ENCODE results near the gene ABCD1.
"Not testable (repeated sequence)": the region's sequence is repeated elsewhere in the genome, so short reads cannot be mapped to it uniquely, and the experiment has no call there.

ABCD1 gene

GRCh38 chrX:153706799-153707198, 17.9 kb upstream of the ABCD1 start:
- DNase-seq (ENCODE audit: low read depth) = no peak
- H3K4me3 ChIP-seq (ENCODE audit: low read depth, low read length) = no peak overlapping the region

DNA sequence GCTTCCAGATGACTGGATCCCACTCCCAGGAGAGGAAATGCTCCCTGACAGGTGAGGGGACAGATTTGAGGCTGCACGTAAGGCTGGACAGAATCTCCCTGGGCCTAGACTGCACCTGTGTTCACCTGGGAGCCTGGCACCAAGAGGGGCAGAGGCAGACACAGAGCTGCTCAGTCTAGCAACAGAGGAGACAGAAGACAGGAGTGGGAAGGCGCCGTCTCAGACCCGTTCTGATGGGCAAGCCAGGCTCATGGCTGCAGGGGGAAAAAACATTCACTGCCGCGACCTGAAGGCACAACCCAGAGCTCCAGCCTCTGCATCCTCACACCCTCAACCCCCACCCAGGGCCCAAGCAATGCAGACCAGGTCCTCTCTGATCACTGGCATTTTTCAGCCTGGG, 17.2 kb upstream of the ABCD1 start:
- DNase-seq (ENCODE audit: low read depth) = no peak
- H3K4me3 ChIP-seq (ENCODE audit: low read depth, low read length) = no peak overlapping the region

DNA sequence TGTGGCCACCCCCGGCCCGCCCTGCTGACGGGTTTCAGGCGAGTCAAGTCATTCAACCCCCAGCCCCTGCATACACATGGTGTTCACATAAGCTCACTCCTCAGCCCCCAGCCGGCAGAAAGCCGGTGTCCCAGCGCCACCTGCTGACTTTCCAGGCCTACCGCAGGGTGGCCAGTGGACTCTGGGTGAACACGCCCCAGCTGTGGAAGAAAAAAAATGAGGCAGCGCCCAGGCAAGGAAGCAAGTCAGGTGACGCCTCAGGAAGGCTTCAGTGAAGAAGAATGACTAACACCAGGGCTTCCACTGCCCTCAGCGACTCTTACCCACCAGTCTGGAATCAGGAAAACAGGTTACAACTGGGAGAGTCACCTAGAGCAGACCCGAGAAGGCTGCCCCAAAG, 16.2 kb upstream of the ABCD1 start:
- peak; percentile 43 for DNase-seq (ENCODE audit: low read depth)
- H3K4me3 ChIP-seq (ENCODE audit: low read depth, low read length) = no peak overlapping the region

DNA sequence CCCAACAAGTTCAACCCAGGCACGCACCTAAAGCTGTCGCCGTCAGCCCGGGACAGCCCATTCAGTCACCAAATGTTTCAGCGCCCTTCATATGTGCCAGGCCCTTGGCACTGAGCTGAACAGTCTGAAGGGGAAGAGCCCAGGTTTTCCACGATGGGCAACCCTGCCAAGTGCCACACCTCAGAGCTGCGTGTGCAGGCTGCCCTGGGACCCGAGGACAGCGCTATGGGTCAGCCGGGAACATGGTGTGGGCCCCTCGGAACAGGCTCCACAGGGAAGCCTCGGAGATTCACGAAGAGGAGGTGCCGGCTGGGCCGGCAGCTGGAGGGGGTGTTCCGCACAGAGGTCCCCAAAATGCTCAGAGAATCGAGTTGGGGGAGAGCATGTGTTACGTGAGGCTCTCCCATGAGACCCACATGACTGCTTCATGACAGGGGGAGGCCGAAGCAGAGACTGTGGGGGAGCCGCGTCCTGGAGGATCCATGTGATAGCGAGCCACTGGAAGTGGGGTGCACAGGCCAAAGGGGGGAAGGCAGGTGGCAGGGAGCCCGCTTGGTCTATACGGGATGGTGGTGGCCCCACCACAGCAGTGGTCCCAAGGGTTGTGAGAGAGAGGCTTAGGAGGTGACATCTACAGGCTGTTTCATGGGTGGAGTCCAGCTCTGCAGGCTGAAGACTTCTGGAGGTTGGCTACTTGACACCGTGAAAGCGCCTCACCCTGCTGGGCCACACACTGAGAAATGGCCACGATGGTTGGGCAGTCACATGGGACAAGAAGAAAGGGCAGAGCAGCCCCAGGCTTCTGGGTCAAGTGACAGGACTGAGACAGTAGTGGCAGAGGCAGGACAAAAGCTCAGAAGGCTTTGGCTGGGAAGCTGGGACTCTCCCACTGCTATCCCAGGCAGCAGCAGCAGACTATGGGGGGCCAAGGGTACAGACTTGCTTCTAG, 14.7 kb upstream of the ABCD1 start:
- H3K4me3 ChIP-seq (ENCODE audit: low read depth, low read length) = no peak overlapping the region

GRCh38 chrX:153714256-153714655, 10.4 kb upstream of the ABCD1 start:
- no peak overlapping the region for H3K4me3 ChIP-seq (ENCODE audit: low read depth, low read length)
- DNase-seq (ENCODE audit: low read depth) = no peak

More for the DNA sequence above, 14.7 kb upstream of the ABCD1 start:
- no peak for DNase-seq (ENCODE audit: low read depth)

DNA sequence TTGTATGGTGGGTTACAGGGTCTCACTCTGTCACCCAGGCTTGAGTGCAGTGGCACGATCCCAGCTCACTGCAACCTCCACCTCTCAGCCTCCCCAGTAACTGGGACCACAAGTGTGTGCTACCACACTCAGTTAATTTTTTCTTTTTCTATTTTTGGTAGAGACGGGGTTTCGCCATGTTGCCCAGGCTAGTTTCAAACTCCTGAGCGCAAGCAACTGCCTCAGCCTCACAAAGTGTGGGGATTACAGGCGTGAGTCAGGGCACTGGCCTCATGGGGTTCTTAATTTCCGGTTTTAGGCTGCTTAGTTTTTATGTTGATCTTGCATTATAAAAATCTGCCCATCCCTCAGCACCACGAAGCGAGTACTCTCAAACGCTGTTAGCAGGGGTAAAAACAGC, 7.2 kb upstream of the ABCD1 start:
- no peak for DNase-seq (ENCODE audit: low read depth)
- no peak overlapping the region for H3K4me3 ChIP-seq (ENCODE audit: low read depth, low read length)

DNA sequence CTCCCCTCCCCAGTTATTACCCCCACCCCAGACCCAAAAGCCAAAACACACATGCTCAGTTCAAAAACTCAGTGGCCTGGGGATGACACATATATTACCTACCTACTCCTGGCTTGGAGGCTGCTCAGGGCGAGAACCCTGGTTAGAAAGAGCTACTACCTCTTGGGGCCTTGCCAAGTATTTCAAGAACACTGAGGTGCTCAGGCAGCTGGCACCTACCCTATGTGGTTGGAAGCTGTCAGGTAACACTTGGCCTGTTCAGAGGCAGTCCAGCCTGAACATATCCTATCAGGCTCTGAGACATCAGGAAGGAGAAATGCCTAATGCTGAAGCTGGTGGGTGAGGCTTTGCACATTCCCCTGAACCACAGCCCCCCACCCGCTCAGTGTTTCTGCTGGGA, 5.4 kb upstream of the ABCD1 start:
- no peak overlapping the region for H3K4me3 ChIP-seq (ENCODE audit: low read depth, low read length)
- DNase-seq (ENCODE audit: low read depth) = no peak

DNA sequence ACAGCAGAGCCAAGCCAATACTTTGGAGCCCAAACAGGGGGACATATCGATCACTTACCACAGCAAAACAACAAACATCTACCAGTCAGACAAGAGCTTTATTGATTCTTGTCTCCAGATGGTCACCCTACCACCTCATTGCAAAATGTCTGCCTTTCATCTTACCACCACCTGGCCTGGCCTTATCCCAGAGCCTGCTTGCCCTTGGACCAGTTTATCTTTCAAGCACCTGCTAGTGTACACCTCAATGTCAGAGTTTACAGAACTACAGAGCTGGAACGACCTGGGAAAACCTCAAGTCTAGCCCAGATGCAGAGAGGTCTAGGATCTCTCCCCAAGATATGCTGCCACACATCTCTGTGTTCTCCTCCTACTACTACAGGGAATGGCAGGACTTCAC, 5.0 kb upstream of the ABCD1 start:
- no peak for DNase-seq (ENCODE audit: low read depth)
- H3K4me3 ChIP-seq (ENCODE audit: low read depth, low read length) = no peak overlapping the region

- H3K4me3 ChIP-seq (ENCODE audit: low read depth, low read length) = peak overlapping the region; percentile 69
- DNase-seq (ENCODE audit: low read depth) = no peak
Measured at GRCh38 chrX:153722704-153723350, 1.8 kb upstream of the ABCD1 start.

DNA sequence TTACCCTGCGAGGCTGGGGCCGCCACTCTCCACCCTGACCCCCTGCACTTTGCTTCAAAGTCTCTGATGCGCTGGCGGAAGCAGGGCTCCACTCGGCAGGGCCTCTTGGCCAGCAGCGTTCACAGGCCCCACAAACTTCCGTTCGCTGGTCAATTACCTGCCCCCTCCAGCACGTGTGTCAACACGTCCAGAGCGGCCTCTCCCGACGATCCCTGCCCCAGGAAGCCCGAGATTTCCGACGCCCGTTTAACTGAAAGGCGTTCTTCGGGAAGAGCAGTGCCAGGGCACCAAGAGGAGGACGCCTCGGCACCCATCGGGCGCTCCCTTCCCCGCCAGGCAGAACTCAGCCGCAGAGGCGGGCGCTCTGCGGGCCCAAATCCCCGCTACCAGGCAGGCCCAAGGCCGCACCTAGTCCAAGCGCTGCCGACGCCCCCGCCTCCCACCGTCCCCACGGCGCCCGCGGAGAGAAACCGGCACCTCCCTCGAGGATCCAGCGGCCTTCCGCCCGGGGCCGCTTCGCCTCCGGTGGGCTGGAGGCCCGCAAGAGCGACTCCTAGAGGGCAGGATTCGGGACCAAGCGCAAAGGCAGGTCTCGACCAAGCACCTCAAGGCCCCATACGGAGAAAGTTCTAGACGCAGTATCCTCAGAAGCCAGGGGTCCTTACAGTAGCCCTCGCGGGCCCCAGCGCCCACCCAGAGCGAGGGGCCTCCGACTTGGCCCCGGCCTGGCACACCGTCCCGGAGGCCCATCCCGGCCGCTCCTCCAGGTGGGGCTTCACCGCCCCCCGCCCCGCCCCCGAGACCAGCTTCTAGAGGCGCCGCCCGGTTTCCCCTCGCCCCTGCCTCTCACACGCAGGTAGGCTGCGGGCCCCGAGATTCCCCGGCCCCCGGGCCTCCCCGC, 1.1 kb upstream of the ABCD1 start:
- peak overlapping the region; percentile 69 for H3K4me3 ChIP-seq (ENCODE audit: low read depth, low read length)
- no peak for DNase-seq (ENCODE audit: low read depth)

- H3K4me3 ChIP-seq (ENCODE audit: low read depth, low read length) = peak overlapping the region; percentile 43
- no peak for DNase-seq (ENCODE audit: low read depth)
Measured at GRCh38 chrX:153725039-153725831, 579 bp downstream of the ABCD1 start.

- DNase-seq (ENCODE audit: low read depth) = no peak
- peak overlapping the region; percentile 3 for H3K4me3 ChIP-seq (ENCODE audit: low read depth, low read length)
Measured at GRCh38 chrX:153725832-153726285, 1.2 kb downstream of the ABCD1 start.

DNA sequence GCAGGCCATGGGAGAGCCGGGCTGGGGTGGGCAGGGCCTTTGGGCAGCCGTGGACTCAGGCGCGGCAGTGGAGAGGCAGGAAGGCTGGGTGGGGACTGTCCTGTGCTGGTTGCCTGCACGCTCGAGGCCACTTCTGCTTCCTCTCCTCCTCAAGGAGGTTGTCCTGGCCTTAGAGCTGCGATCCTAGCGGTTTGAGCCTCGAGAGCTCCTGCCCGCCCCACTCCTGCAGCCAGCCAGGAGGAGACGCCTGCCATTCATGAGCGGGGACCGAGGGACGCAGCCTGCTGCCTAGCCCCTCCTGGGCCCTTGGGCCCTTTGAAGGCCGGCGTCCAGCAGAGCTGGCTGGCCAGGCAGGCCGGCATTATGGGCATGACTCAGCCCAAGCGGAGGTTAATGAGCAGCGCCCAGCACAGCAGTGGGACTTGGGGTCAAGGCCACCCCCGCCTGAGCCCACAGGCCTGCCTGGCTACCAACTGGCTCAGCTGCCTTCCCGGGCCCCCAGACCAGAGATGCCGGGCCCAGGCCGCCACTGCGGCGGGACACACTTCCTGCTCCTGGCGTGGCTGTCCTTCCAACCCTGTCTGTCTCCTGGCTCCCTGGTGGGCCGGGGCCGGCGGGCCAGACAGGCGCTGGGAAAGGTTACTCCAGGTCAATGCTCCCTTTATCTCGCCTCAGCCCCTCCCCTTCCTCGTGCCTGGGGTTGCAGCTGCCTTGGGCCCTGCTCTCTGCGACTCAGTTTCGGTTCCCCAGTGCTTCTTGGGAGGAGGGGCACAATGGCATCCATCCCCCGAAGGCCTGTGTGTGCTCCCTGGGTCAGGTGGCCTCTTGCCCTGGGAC, 1.8 kb downstream of the ABCD1 start:
- no peak for DNase-seq (ENCODE audit: low read depth)
- peak overlapping the region; percentile 22 for H3K4me3 ChIP-seq (ENCODE audit: low read depth, low read length)

DNA sequence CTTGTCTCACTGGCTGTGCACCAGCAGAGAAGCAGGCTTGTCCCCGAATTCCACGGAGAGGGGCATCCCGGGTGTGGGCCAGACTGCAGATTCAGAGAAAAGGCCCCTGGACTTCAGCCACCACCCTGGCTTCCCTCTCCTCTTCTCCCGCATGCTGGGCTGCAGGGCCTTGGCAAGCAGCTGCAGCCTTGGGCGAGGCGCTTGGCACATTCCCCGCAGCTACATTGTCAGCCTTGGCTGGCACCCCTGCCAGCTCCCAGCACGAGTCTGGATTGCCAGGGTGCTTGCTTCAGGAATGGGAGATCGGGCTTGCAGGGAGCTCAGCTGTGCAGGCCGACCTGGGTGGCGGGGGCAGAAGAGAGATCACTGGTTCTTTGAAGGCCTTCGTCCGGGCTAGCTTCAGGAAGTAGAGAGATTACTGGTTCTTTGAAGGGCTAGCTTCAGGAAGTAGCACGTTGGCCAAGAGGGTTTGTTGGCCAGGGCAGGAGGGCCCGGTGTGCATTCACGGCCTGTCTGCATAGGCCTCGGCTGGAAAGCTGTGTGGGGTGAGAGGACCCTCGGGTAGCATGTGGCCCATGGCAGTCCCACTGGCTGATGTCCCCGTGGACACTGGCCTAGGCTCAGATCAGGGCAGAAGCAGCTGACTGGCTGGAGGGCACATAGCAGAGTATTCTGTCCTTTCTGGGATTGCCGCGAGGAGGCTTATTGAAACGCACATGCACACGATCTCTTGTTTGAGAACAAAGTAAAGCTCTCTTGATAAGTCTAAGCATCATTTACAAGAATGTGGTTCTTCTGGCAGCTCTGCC, 2.7 kb downstream of the ABCD1 start:
- DNase-seq (ENCODE audit: low read depth) = no peak
- H3K4me3 ChIP-seq (ENCODE audit: low read depth, low read length) = peak overlapping the region; percentile 22

DNA sequence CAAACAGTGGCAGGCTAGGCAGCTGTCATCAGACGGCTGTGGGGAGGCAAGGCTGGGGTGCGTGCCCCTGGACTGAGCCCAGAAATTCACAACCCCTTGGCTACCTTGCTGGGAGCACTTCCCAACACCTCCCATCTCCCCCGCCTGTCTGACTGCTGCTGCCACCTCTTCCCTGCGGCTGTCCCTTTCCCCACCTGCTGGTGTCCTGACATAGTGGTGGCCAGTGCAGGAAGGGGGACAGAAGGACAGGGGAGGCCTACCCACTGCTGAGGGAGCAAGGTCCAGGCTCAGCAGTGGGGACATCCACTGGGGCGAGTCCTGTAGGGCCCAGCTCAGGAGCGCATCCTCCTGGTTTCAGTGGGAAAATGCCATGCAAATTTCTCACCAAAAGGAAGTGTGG, 3.4 kb downstream of the ABCD1 start:
- DNase-seq (ENCODE audit: low read depth) = no peak
- no peak overlapping the region for H3K4me3 ChIP-seq (ENCODE audit: low read depth, low read length)

GRCh38 chrX:153728951-153729631, 4.4 kb downstream of the ABCD1 start:
- H3K4me3 ChIP-seq (ENCODE audit: low read depth, low read length) = no peak overlapping the region
- DNase-seq (ENCODE audit: low read depth) = no peak

GRCh38 chrX:153730115-153730514, 5.5 kb downstream of the ABCD1 start:
- not testable (repeated sequence) for DNase-seq (ENCODE audit: low read depth); H3K4me3 ChIP-seq (ENCODE audit: low read depth, low read length)

Data from skeletal muscle cell (primary cell).